Dendritic cell treated with granulocyte-macrophage colony-stimulating factor and Interleukin-4, amounts not matched to agents 40 ng/mL and 50 ng/mL, for 4 days (primary cell): ENCODE results near the gene SLC25A45.
A peak's percentile ranks its signal among the peaks of the same experiment; 100 is the strongest.

ENCODE experiments used
- H3K27ac Mint-ChIP-seq: one replicate; pipeline ENCODE4 v1.8.0; 2022; ENCODE audit warnings: mild to moderate bottlenecking, mixed read lengths
- H3K27me3 Mint-ChIP-seq: one replicate; pipeline ENCODE4 v1.8.0; 2022; ENCODE audit warnings: mild to moderate bottlenecking, mixed read lengths
- H3K36me3 Mint-ChIP-seq: one replicate; pipeline ENCODE4 v1.8.0; 2022; ENCODE audit warnings: low read depth, mixed read lengths
- H3K4me1 Mint-ChIP-seq: one replicate; pipeline ENCODE4 v1.8.0; 2022; ENCODE audit warnings: low read depth, mixed read lengths
- H3K4me3 Mint-ChIP-seq: one replicate; pipeline ENCODE4 v1.8.0; 2022; ENCODE audit warnings: mild to moderate bottlenecking, moderate library complexity, mixed read lengths
- H3K9me3 Mint-ChIP-seq: one replicate; pipeline ENCODE4 v1.8.0; 2022; ENCODE audit warnings: mixed read lengths
- intact Hi-C: fragments of 100-400 bp; cut with micrococcal nuclease; formaldehyde crosslinking; loops from one replicate; pipeline ENCODE4 v1.15.0; 2022

The SLC25A45 gene

GRCh38 chr11:65390996-65391395 lies 8.6 kb upstream of the SLC25A45 start:
- Mint-ChIP-seq H3K9me3 (no peaks in the 10 kb centered on the region), H3K4me3 (no peak overlapping the region), H3K27ac (peak overlapping the region; percentile 47), H3K36me3 (peaks cover 87% of the 10 kb centered on the region), H3K4me1 (peaks cover 60% of the 10 kb centered on the region), H3K27me3 (no peaks in the 10 kb centered on the region)
- intact Hi-C loops: no loop called here

GRCh38 chr11:65390099-65390941 lies 7.9 kb upstream of the SLC25A45 start:
- peak overlapping the region; percentile 55 for H3K27ac Mint-ChIP-seq
- H3K9me3 Mint-ChIP-seq: no peaks in the 10 kb centered on the region
- no peaks in the 10 kb centered on the region for H3K27me3 Mint-ChIP-seq
- H3K36me3 Mint-ChIP-seq: peaks cover 80% of the 10 kb centered on the region
- peaks cover 65% of the 10 kb centered on the region for H3K4me1 Mint-ChIP-seq
- H3K4me3 Mint-ChIP-seq: peak overlapping the region; percentile 45
- intact Hi-C loops: no loop called here

- Mint-ChIP-seq H3K9me3 (no peaks in the 10 kb centered on the region), H3K36me3 (peaks cover 71% of the 10 kb centered on the region), H3K27me3 (no peaks in the 10 kb centered on the region), H3K4me3 (no peak overlapping the region), H3K4me1 (peaks cover 74% of the 10 kb centered on the region), H3K27ac (peak overlapping the region; percentile 98)
- intact Hi-C loops: no loop called here
Measured at GRCh38 chr11:65389294-65389980, 7.0 kb upstream of the SLC25A45 start.

GRCh38 chr11:65388731-65389130 lies 6.3 kb upstream of the SLC25A45 start:
- intact Hi-C loops: no loop called here
- no peaks in the 10 kb centered on the region for H3K9me3 Mint-ChIP-seq

GRCh38 chr11:65386307-65387140 lies 4.1 kb upstream of the SLC25A45 start, which contains the start of gene FRMD8:
TSS of gene FRMD8 (plus strand) at chr11:65386637. CDS start at chr11:65387037, 400 bp downstream.
- Mint-ChIP-seq H3K36me3 (peaks cover 42% of the 10 kb centered on the region), H3K9me3 (no peaks in the 10 kb centered on the region), H3K27me3 (no peaks in the 10 kb centered on the region), H3K4me3 (peak within 1 kb of the TSS; percentile 94), H3K4me1 (peaks cover 81% of the 10 kb centered on the region), H3K27ac (peak within 1 kb of the TSS; percentile 98)
- intact Hi-C loops: loop anchor here (1.0 kb wide), 1 partner anchor 8 kb away; no protein-coding TSS in a partner anchor

More at GRCh38 chr11:65388731-65389130, 6.3 kb upstream of the SLC25A45 start:
- Mint-ChIP-seq H3K4me1 (peaks cover 81% of the 10 kb centered on the region), H3K36me3 (peaks cover 64% of the 10 kb centered on the region), H3K27me3 (no peaks in the 10 kb centered on the region), H3K27ac (peak overlapping the region; percentile 98), H3K4me3 (peak overlapping the region; percentile 38)

GRCh38 chr11:65384301-65384889 lies 1.9 kb upstream of the SLC25A45 start:
- no peak overlapping the region for H3K4me3 Mint-ChIP-seq
- peak overlapping the region; percentile 98 for H3K27ac Mint-ChIP-seq
- H3K36me3 Mint-ChIP-seq: peaks cover 34% of the 10 kb centered on the region
- H3K27me3 Mint-ChIP-seq: no peaks in the 10 kb centered on the region
- no peaks in the 10 kb centered on the region for H3K9me3 Mint-ChIP-seq
- intact Hi-C loops: loop anchor here (5.0 kb wide), 2 partner anchors 33 to 113 kb away; partner anchors contain the start of gene MALAT1
- peaks cover 78% of the 10 kb centered on the region for H3K4me1 Mint-ChIP-seq

- Mint-ChIP-seq H3K4me3 (no peak overlapping the region), H3K36me3 (peaks cover 28% of the 10 kb centered on the region), H3K9me3 (no peaks in the 10 kb centered on the region), H3K4me1 (peaks cover 78% of the 10 kb centered on the region), H3K27me3 (no peaks in the 10 kb centered on the region), H3K27ac (peak overlapping the region; percentile 98)
- intact Hi-C loops: loop anchor here (5.0 kb wide), 2 partner anchors 34 to 114 kb away; partner anchors contain the start of gene MALAT1
Measured at GRCh38 chr11:65383778-65384177, 1.3 kb upstream of the SLC25A45 start.

- peaks cover 78% of the 10 kb centered on the region for H3K4me1 Mint-ChIP-seq
Measured at GRCh38 chr11:65382804-65383368, 440 bp upstream of the SLC25A45 start.

GRCh38 chr11:65381716-65382032 lies 772 bp downstream of the SLC25A45 start:
- Mint-ChIP-seq H3K4me1 (peaks cover 78% of the 10 kb centered on the region), H3K27me3 (no peaks in the 10 kb centered on the region), H3K9me3 (no peaks in the 10 kb centered on the region), H3K27ac (peak overlapping the region; percentile 98), H3K36me3 (peaks cover 16% of the 10 kb centered on the region), H3K4me3 (peak overlapping the region; percentile 82)
- intact Hi-C loops: loop anchor here (5.0 kb wide), 2 partner anchors 36 to 116 kb away; partner anchors contain the start of gene MALAT1

More at GRCh38 chr11:65382804-65383368, 440 bp upstream of the SLC25A45 start:
- Mint-ChIP-seq H3K4me3 (peak overlapping the region; percentile 82), H3K27ac (peak overlapping the region; percentile 98), H3K36me3 (peaks cover 21% of the 10 kb centered on the region), H3K9me3 (no peaks in the 10 kb centered on the region), H3K27me3 (no peaks in the 10 kb centered on the region)
- intact Hi-C loops: loop anchor here (5.0 kb wide), 2 partner anchors 34 to 114 kb away; partner anchors contain the start of gene MALAT1

GRCh38 chr11:65380460-65381119 lies 1.9 kb downstream of the SLC25A45 start:
- Mint-ChIP-seq H3K27me3 (no peaks in the 10 kb centered on the region), H3K4me3 (no peak overlapping the region), H3K4me1 (peaks cover 70% of the 10 kb centered on the region), H3K36me3 (peaks cover 21% of the 10 kb centered on the region), H3K27ac (peak overlapping the region; percentile 98), H3K9me3 (no peaks in the 10 kb centered on the region)
- intact Hi-C loops: loop anchor here (5.0 kb wide), 2 partner anchors 37 to 117 kb away; partner anchors contain the start of gene MALAT1

GRCh38 chr11:65379698-65380459 lies 2.6 kb downstream of the SLC25A45 start:
- Mint-ChIP-seq H3K27me3 (no peaks in the 10 kb centered on the region), H3K36me3 (peaks cover 28% of the 10 kb centered on the region), H3K4me1 (peaks cover 70% of the 10 kb centered on the region), H3K4me3 (no peak overlapping the region), H3K27ac (peak overlapping the region; percentile 98), H3K9me3 (no peaks in the 10 kb centered on the region)
- intact Hi-C loops: loop anchor here (5.0 kb wide), 2 partner anchors 37 to 117 kb away; partner anchors contain the start of gene MALAT1
